Stomach (tissue), 4 donors: ENCODE data around the gene OXER1.

Source experiments
- CTCF ChIP-seq, 7 experiments: fragments of 450-650 bp in 4 of 7; fragments of 200-600 bp in 3 of 7; sonication (generic) in 3 of 7; IDR thresholded peaks; one replicate each; pipeline ENCODE4 v1.5.1; 2016 to 2019; ENCODE audit warnings: antibody characterized with exemption in 7 of 7, control low read depth in 2 of 7, mild to moderate bottlenecking in 1 of 7
- EP300 ChIP-seq: sonication (generic); formaldehyde crosslinking; IDR thresholded peaks from one replicate; pipeline ENCODE4 v1.6.1; 2017; ENCODE audit warnings: antibody characterized with exemption
- POLR2A ChIP-seq, 4 donors: fragments of 450-650 bp; IDR thresholded peaks; one replicate each; pipeline ENCODE4 v1.6.1; 2016; ENCODE audit warnings: antibody characterized with exemption in 4 of 4, control low read depth in 2 of 4, mild to moderate bottlenecking in 1 of 4, moderate library complexity in 1 of 4

GRCh38 chr2:42764096-42764495, at the start of gene OXER1:
- TF ChIP-seq CTCF (IDR thresholded peaks at IDR 0.05) (no peak), POLR2A (IDR thresholded peaks at IDR 0.05) (no peak), EP300 (no peak)
